ENCODE results near the gene CNST. TPM values are rescaled to one million over a fixed set of nuclear protein-coding genes. Genes with fewer than 3 reads are reported as not detected.

Gene CNST
- total RNA-seq, 2 experiments from 2014 or later: 25.8 to 26.1 TPM

DNA sequence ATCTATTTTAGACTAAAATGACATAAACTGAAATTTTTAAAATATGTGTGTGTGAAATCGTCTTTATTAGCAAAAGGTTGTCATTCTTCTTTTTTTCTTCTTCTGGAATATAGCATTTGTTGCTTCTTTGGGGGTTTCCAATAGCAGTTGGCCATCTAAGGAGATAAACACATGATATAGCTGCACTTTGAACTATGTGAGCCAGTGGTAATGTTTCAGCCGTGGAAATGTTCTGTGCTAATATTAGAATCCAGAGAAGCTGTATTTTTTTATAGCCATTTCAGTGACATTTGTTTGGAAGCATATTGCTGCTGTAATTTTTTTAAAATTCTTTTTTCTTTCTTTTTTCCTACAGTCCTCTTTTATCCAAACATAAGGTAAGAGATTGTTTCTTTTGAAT lies 75.1 kb downstream of the CNST start:
- H3K36me3 Mint-ChIP-seq: peaks cover 22% of the 10 kb centered on the region

DNA sequence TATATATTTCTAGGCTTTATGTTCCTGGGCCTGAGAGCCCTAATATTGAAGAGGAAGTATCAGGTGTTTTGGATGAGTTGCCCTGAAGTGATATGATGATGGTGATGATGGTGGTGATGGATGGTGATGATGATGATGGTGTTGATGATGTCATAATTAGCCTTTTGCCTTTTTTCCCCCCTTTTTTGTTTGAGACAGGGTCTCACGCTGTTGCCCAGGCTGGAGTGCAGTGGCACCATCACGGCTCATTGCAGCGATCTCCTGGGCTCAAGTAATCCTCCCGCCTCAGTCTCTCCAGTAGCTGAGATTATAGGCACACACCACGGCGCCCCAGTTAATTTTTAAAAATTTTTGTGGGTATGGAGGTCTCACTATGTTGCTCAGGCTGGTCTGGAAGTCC lies 76.5 kb downstream of the CNST start:
- peaks cover 9% of the 10 kb centered on the region for H3K4me1 Mint-ChIP-seq
- DNase-seq: no peak
- H3K4me3 Mint-ChIP-seq: no peak overlapping the region
- peaks cover 25% of the 10 kb centered on the region for H3K36me3 Mint-ChIP-seq
- no peak overlapping the region for H3K27ac Mint-ChIP-seq
- H3K9me3 Mint-ChIP-seq: peaks cover 3% of the 10 kb centered on the region
- no peaks in the 10 kb centered on the region for H3K27me3 Mint-ChIP-seq

More for the DNA sequence above, 75.1 kb downstream of the CNST start:
- Mint-ChIP-seq H3K9me3 (peaks cover 3% of the 10 kb centered on the region), H3K4me1 (peaks cover 5% of the 10 kb centered on the region), H3K27ac (no peak overlapping the region), H3K4me3 (no peak overlapping the region), H3K27me3 (no peaks in the 10 kb centered on the region)
- DNase-seq: no peak

DNA sequence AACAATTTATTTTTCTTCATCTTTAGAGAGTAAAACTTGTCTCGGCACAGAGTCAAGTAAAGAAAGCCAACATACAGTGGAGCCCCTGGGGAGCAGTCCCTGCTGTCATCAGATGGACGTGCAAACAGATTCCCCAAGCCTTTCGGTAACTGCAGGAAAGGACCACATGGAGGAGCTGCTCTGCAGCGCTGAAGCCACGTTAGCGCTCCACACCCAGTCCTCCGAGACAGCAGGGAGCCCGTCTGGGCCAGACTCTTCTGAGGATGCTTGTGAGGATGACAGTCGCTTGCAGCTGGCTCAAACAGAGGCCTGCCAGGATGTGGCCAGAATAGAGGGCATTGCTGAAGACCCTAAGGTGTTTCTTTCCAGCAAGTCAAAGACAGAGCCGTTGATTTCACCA lies 80.9 kb downstream of the CNST start:
- H3K4me3 Mint-ChIP-seq: no peak overlapping the region
- H3K27ac Mint-ChIP-seq: no peak overlapping the region
- no peaks in the 10 kb centered on the region for H3K27me3 Mint-ChIP-seq
- no peak for DNase-seq
- H3K4me1 Mint-ChIP-seq: peaks cover 13% of the 10 kb centered on the region
- H3K9me3 Mint-ChIP-seq: peaks cover 3% of the 10 kb centered on the region
- peaks cover 33% of the 10 kb centered on the region for H3K36me3 Mint-ChIP-seq

DNA sequence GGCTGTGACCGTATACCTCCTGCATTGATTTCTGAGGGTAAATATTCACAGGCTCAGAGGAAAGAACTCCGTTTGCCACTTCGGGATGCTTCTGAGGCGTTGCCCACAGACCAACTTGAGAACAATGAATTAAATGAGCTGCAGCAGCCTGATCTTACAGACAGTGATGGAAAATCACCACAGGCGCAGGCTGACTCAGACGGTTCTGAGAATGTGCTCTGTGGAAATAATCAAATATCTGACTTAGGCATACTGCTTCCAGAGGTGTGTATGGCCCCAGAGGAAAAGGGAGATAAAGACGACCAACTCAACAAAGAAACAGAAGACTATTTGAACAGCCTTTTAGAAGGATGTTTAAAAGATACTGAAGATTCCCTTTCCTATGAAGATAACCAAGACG lies 81.3 kb downstream of the CNST start:
- no peaks in the 10 kb centered on the region for H3K27me3 Mint-ChIP-seq
- no peak overlapping the region for H3K4me3 Mint-ChIP-seq
- peaks cover 13% of the 10 kb centered on the region for H3K4me1 Mint-ChIP-seq
- peaks cover 3% of the 10 kb centered on the region for H3K9me3 Mint-ChIP-seq
- DNase-seq: no peak
- H3K36me3 Mint-ChIP-seq: peaks cover 33% of the 10 kb centered on the region
- no peak overlapping the region for H3K27ac Mint-ChIP-seq

DNA sequence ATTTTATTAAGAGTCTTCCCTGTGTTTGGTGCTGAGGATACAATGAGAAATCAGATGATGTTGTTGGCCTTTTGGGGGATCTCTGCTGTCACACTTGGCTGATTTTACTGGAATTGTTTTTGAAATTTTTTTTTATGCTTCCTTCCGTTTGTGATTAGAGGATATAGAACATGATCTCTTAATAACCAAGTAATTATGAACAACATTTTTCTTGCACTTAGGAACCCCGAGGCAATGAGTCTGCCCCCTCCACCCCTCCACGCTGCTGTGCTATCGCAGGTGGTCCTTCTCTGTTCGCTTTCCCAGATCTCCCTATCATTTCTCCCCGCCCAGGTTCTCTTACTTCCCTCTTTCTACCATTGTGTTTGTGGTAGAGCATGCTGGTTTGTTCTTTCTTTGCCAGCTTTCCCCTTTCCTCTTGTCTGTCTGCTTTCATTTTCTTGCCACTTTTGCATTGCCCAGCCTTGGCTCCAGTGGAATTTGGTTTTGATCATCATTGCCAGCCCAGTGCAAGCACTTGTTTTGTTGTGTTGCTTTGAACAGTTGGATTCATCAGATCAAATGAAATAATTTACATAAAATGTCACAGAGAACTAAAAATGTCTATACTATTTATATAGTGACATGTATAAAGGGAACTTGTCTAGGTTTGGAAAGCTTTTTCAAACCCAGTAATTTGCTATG lies 84.9 kb downstream of the CNST start:
- Mint-ChIP-seq H3K4me3 (no peak overlapping the region), H3K9me3 (no peaks in the 10 kb centered on the region), H3K27me3 (no peaks in the 10 kb centered on the region), H3K36me3 (peaks cover 18% of the 10 kb centered on the region), H3K4me1 (peaks cover 9% of the 10 kb centered on the region), H3K27ac (no peak overlapping the region)
- no peak for DNase-seq

DNA sequence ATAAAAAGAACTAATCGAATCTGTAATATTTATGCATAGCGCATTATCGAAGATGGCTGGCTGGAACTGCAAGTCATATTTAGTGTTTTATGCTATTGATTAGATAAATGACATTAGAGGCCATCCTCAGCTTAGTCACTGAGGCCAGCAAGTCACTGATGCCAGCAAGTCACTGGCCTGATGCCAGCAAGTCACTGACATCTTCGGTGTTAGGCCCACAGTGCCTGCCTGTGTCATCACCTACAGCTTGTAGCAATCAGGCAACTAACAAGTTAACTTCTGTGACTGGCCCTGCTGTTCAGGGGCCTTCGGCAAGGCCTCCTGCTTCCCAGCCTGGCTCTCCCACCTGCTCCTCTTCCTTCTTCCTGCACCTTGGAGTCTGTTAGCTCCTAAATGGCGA lies 92.3 kb downstream of the CNST start:
- Mint-ChIP-seq H3K9me3 (no peaks in the 10 kb centered on the region), H3K27ac (peak overlapping the region; percentile 21), H3K4me3 (no peak overlapping the region), H3K36me3 (peaks cover 6% of the 10 kb centered on the region), H3K27me3 (no peaks in the 10 kb centered on the region), H3K4me1 (no peaks in the 10 kb centered on the region)
- no peak for DNase-seq

DNA sequence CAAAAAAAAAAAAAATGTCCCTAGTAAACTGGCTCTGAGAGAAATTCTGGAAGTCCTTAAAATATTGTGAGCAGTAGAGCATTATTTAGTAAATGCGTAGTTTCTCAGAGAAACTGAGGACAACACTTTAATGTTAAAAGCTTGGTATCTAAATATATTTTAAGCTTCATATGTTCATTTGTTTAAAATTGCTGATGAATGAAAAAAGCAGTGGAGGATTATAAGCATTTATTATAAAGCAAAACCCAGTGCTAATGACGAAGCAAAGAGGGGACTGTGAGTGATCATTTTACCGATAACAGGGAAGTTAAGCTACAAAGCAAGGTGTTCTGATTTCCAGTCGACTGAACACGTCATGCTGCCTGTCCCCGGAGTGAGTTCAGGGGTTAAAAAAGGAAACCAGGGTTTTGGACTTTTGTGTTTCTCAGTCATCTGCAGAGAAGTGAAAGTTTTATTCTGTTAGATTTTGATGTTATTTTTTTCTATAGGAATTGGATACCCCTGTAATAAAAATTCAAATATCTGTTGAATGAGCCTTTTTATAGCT lies 93.4 kb downstream of the CNST start:
- DNase-seq: no peak
- no peak overlapping the region for H3K4me3 Mint-ChIP-seq
- no peaks in the 10 kb centered on the region for H3K27me3 Mint-ChIP-seq
- H3K4me1 Mint-ChIP-seq: no peaks in the 10 kb centered on the region
- H3K9me3 Mint-ChIP-seq: no peaks in the 10 kb centered on the region
- H3K27ac Mint-ChIP-seq: no peak overlapping the region
- H3K36me3 Mint-ChIP-seq: peaks cover 4% of the 10 kb centered on the region

DNA sequence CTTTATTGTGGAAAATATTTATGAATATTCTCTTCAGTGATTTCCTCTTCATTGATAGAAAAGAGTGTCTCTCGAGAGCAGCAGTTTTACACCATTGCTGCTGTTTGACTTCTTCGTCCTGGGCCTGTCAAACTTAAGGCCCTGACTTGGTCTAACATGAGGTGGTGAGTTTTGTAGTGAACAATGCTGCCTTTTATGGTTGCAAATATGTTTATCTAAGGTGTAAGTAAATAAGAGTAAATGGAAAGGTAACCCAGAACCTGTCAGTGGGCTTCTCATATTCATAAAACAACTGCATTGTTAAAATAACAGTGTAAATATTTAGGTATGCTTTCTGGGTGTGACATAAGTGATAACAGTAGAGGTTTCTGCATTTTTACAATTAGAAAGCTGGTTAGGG lies 95.2 kb downstream of the CNST start:
- Mint-ChIP-seq H3K4me3 (no peak overlapping the region), H3K4me1 (no peaks in the 10 kb centered on the region), H3K27ac (no peak overlapping the region), H3K27me3 (no peaks in the 10 kb centered on the region), H3K36me3 (peaks cover 5% of the 10 kb centered on the region), H3K9me3 (no peaks in the 10 kb centered on the region)
- DNase-seq: no peak

DNA sequence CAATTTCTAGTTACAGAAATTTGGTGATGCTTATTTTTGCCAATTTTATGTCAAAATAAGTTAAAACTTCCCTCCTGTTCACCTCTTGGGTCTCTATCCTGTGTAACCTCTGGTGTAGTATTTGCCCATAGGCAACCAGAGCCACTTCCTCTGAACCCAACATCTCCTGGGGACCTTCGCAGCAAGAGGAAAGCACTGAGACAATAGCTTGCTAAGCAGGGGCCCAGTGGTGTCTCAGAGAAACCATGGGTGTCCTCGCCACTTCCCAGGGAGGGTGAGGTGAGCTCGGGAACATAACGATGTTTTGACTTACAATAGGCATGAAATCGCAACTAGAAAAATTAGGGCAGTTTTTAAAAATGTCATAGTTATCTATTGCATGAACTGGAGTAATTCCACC lies 101.5 kb downstream of the CNST start:
- no peak overlapping the region for H3K4me3 Mint-ChIP-seq
- DNase-seq: no peak
- no peak overlapping the region for H3K27ac Mint-ChIP-seq
- H3K4me1 Mint-ChIP-seq: no peaks in the 10 kb centered on the region
- H3K27me3 Mint-ChIP-seq: no peaks in the 10 kb centered on the region
- H3K36me3 Mint-ChIP-seq: peaks cover 3% of the 10 kb centered on the region
- no peaks in the 10 kb centered on the region for H3K9me3 Mint-ChIP-seq

DNA sequence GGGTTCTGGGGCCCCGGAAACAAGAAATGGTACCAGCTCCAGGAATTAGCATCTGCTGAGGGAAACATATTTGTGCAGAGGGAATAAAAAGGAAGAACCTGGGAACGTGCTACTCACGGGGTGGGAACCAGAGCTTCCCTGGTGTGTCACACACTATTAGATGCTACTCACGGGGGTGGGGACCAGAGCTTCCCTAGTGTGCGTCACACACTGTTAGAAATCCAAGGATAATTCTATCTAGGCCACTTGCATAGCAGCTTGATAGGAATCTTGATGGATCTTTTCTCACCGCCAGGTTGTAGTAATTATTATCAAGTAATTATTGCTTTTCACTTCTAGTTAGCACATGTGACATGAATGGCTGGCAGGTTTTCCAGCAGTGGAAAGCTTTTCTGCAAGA lies 103.4 kb downstream of the CNST start:
- H3K27me3 Mint-ChIP-seq: no peaks in the 10 kb centered on the region
- H3K4me1 Mint-ChIP-seq: no peaks in the 10 kb centered on the region
- peaks cover 8% of the 10 kb centered on the region for H3K36me3 Mint-ChIP-seq
- no peak overlapping the region for H3K4me3 Mint-ChIP-seq
- DNase-seq: no peak
- no peak overlapping the region for H3K27ac Mint-ChIP-seq
- no peaks in the 10 kb centered on the region for H3K9me3 Mint-ChIP-seq

DNA sequence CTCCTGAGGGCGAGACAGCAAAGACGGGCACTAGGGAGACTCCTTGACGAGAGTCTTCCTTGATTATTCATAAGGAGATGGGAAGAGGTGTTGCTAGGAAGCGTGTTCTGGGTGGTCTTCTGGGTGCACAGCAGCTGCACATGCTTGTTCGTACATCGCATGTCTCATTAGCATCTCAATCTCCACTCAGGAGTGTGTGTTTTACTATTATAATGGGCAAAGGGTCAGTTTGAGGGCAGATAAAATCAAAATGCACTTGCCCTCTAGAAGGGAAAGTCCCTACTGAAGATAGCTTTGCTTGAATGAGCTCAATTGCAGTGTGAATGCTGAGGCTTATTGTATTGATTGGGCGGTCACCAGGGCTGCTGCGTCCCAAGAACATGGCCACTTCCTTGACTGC lies 107.8 kb downstream of the CNST start:
- no peaks in the 10 kb centered on the region for H3K27me3 Mint-ChIP-seq
- no peaks in the 10 kb centered on the region for H3K4me1 Mint-ChIP-seq
- H3K9me3 Mint-ChIP-seq: peaks cover 1% of the 10 kb centered on the region
- H3K4me3 Mint-ChIP-seq: no peak overlapping the region
- no peak for DNase-seq
- no peak overlapping the region for H3K27ac Mint-ChIP-seq
- peaks cover 9% of the 10 kb centered on the region for H3K36me3 Mint-ChIP-seq

DNA sequence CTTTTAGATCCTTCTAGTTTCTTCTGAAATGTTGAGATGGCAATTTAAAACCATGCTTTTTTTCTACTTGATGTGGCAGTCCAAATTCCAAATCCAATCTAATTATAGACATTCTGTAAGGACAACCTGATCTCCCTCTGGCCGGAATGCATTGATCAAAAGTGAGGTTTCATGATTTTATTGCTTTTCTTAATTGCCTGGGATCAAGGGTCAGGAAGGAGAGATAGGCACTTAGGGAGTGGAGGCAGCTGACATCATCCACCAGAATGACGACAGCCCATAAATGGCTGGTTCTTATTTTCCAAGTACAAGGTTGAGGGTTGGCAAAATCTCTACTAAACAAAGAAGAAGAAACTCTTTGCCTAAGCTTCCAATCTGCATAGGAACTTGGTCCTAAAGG lies 111.6 kb downstream of the CNST start:
- H3K4me3 Mint-ChIP-seq: no peak overlapping the region
- H3K36me3 Mint-ChIP-seq: peaks cover 9% of the 10 kb centered on the region
- no peaks in the 10 kb centered on the region for H3K4me1 Mint-ChIP-seq
- H3K9me3 Mint-ChIP-seq: peaks cover 1% of the 10 kb centered on the region
- no peak overlapping the region for H3K27ac Mint-ChIP-seq
- DNase-seq: no peak
- H3K27me3 Mint-ChIP-seq: no peaks in the 10 kb centered on the region

DNA sequence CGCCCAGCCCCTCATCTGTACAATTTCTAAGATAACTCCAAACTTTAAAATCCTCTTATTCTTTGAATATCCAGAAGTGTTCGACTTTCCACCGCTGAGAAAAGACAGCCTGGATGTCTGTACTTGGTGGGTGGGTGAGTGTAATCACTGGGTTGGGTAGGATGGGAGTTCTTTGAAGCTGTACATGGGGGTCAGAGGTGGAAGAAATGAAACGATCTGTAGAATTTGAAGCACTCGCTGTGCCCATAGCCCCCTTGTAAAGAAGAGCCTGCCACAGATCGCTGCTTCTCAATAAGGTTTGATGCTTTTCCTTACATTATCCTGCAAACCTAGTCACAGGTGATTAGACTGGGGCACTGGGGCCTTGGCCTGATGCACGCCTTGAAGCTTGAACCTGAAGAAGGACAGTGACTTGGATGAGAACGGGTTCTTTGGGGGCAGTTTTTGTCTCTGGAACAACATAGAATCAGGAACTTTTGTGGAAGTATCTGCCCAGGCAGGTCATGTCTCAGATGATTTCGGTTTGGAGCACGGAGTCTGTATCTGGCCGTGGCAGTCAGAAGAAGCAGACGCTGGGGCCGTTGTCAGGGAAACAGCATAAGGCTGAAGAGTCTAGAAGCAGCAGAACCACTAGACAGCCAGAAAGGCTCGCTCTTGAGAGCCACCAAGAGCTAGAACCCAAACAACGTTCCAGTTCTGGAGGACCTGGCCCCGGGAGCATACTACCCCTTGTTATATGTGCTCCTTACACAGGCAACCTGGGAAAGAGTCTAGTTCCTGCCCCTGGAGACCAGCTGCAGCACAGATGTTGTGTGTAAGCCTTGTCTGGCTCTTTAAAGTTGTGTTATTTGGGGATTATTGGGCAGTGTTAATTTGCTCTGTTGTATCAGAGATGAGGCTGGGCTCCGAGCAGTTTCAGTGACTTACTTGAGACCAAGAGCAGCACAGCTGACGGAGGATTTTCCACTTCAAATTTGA lies 112.8 kb downstream of the CNST start:
- H3K27me3 Mint-ChIP-seq: no peaks in the 10 kb centered on the region
- no peak for DNase-seq
- H3K4me1 Mint-ChIP-seq: no peaks in the 10 kb centered on the region
- no peak overlapping the region for H3K4me3 Mint-ChIP-seq
- H3K36me3 Mint-ChIP-seq: peaks cover 4% of the 10 kb centered on the region
- H3K9me3 Mint-ChIP-seq: peaks cover 1% of the 10 kb centered on the region
- H3K27ac Mint-ChIP-seq: no peak overlapping the region

DNA sequence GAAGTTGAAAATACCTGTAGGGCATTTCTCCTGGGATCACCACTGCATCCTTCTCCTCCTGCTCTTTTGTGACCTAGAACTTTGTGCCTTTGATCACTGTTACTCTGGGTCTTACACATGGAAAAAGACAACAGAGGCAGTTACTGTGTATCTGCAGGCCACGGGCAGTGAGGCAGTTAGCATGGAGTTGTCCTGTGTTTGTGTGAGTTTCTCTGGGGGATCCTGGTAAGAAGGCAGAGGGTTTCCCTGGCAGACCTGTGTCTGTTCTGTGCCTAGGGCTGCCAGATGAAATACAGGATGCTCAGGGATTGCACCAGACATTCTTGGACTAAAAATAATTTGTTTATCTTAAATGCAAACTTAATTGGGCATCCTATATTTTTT lies 113.5 kb downstream of the CNST start:
- no peaks in the 10 kb centered on the region for H3K4me1 Mint-ChIP-seq
- H3K36me3 Mint-ChIP-seq: peaks cover 4% of the 10 kb centered on the region
- H3K9me3 Mint-ChIP-seq: peaks cover 1% of the 10 kb centered on the region
- DNase-seq: no peak
- H3K27me3 Mint-ChIP-seq: no peaks in the 10 kb centered on the region
- H3K27ac Mint-ChIP-seq: no peak overlapping the region
- H3K4me3 Mint-ChIP-seq: no peak overlapping the region

DNA sequence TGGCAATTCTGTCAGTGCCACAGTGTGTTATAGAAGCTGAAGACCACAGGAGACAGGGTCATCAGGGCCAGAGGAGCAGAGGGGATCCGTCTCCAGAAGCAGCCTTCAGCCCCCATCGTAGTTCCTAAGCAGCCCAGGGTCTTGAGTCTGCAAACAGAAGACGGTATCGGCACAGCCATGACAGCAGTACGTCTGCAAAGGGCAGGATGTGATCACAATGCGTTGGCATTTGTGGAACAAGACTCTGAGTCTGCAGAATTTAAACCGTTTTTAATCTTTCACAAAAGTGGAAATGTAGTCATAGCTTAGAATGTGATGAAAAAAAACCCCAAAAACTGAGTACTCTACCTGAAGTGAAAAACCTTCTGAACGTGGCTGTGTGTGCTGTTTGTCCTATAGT lies 113.9 kb downstream of the CNST start:
- Mint-ChIP-seq H3K4me3 (no peak overlapping the region), H3K27me3 (no peaks in the 10 kb centered on the region), H3K36me3 (peaks cover under 1% of the 10 kb centered on the region), H3K9me3 (peaks cover under 1% of the 10 kb centered on the region), H3K4me1 (no peaks in the 10 kb centered on the region), H3K27ac (no peak overlapping the region)
- DNase-seq: no peak

Data from activated naive CD8-positive, alpha-beta T cell treated with anti-CD3 and anti-CD28 coated beads for 36 hours (primary cell).